ENCODE data around the gene CACNA2D3.

Gene CACNA2D3

GRCh38 chr3:54171951-54172350 is 49.6 kb downstream of the CACNA2D3 start:
- no peak for TF ChIP-seq ZFX (IDR thresholded peaks at IDR 0.05; ENCODE audit: borderline replicate concordance)
- no peak for TF ChIP-seq CTCF (IDR thresholded peaks at IDR 0.05)
- no peak overlapping the region for H3K27ac ChIP-seq

- TF ChIP-seq CTCF (IDR thresholded peaks at IDR 0.05) (no peak), ZFX (IDR thresholded peaks at IDR 0.05; ENCODE audit: borderline replicate concordance) (no peak)
- no peak overlapping the region for H3K27ac ChIP-seq
Observed at GRCh38 chr3:54173371-54173770, 51.0 kb downstream of the CACNA2D3 start.

- no peak for TF ChIP-seq CTCF (IDR thresholded peaks at IDR 0.05)
- TF ChIP-seq ZFX (IDR thresholded peaks at IDR 0.05; ENCODE audit: borderline replicate concordance): no peak
- H3K27ac ChIP-seq: no peak overlapping the region
Observed at GRCh38 chr3:54176106-54176505, 53.8 kb downstream of the CACNA2D3 start.

GRCh38 chr3:54177816-54178215 is 55.5 kb downstream of the CACNA2D3 start:
- no peak overlapping the region for H3K27ac ChIP-seq
- TF ChIP-seq CTCF (IDR thresholded peaks at IDR 0.05): no peak
- no peak for TF ChIP-seq ZFX (IDR thresholded peaks at IDR 0.05; ENCODE audit: borderline replicate concordance)

- H3K27ac ChIP-seq: no peak overlapping the region
- TF ChIP-seq CTCF (IDR thresholded peaks at IDR 0.05) (no peak), ZFX (IDR thresholded peaks at IDR 0.05; ENCODE audit: borderline replicate concordance) (no peak)
Observed at GRCh38 chr3:54178376-54178775, 56.0 kb downstream of the CACNA2D3 start.

- TF ChIP-seq ZFX (IDR thresholded peaks at IDR 0.05; ENCODE audit: borderline replicate concordance) (no peak), CTCF (IDR thresholded peaks at IDR 0.05) (no peak)
- H3K27ac ChIP-seq: no peak overlapping the region
Observed at GRCh38 chr3:54180921-54181320, 58.6 kb downstream of the CACNA2D3 start.

- H3K27ac ChIP-seq: no peak overlapping the region
- no peak for TF ChIP-seq CTCF (IDR thresholded peaks at IDR 0.05)
- no peak for TF ChIP-seq ZFX (IDR thresholded peaks at IDR 0.05; ENCODE audit: borderline replicate concordance)
Observed at GRCh38 chr3:54182242-54182641, 59.9 kb downstream of the CACNA2D3 start.
